GM23338 (cell line): ENCODE data around the gene SKP1.

ENCODE experiments used
- CREB1 ChIP-seq: fragments of 250-450 bp; sonication (Bioruptor Pico); IDR thresholded peaks from 2 replicates; pipeline ENCODE4 v1.5.0; 2020; ENCODE audit warnings: low read depth, mild to moderate bottlenecking, moderate library complexity
- EZH2 ChIP-seq: fragments of 200-600 bp; sonication (generic); IDR thresholded peaks from one replicate; pipeline ENCODE4 v1.8.0; 2017; ENCODE audit warnings: antibody characterized with exemption, mild to moderate bottlenecking, low read depth; ENCODE audit not compliant: unreplicated experiment
- EZH2phosphoT487 ChIP-seq: fragments of 200-600 bp; sonication (generic); IDR thresholded peaks from one replicate; pipeline ENCODE4 v1.8.1; 2018; ENCODE audit warnings: antibody characterized with exemption; ENCODE audit not compliant: unreplicated experiment
- JUNB ChIP-seq: IDR thresholded peaks from one replicate; pipeline ENCODE4 v1.6.1; 2016; ENCODE audit warnings: antibody characterized with exemption; ENCODE audit not compliant: unreplicated experiment
- NANOG ChIP-seq: IDR thresholded peaks from 2 replicates; pipeline ENCODE4 v1.6.1; 2016; ENCODE audit warnings: antibody characterized with exemption, borderline replicate concordance
- POLR2AphosphoS5 ChIP-seq: IDR thresholded peaks from 2 replicates; pipeline ENCODE4 v1.6.1; 2016; ENCODE audit warnings: antibody characterized with exemption, low read depth
- TF ChIP-seq, protein P1 (sequence below), 2 experiments: fragments of 200-600 bp in 1 of 2; sonication (generic) in 1 of 2; conservative IDR thresholded peaks; 2 replicates each; pipeline versions ENCODE4 v1.5.1 to v1.6.1; 2016 to 2017; ENCODE audit warnings: antibody characterized with exemption in 2 of 2, low read depth in 2 of 2, mild to moderate bottlenecking in 2 of 2, moderate library complexity in 1 of 2
- TF ChIP-seq, protein P2 (sequence below): fragments of 250-450 bp; sonication (Bioruptor Pico); IDR thresholded peaks from 2 replicates; pipeline ENCODE4 v1.5.0; 2020; ENCODE audit warnings: mild to moderate bottlenecking, moderate library complexity
- TF ChIP-seq, protein P3 (sequence below): IDR thresholded peaks from one replicate; pipeline ENCODE4 v1.6.1; 2018; ENCODE audit warnings: antibody characterized with exemption; ENCODE audit not compliant: unreplicated experiment

DNA sequence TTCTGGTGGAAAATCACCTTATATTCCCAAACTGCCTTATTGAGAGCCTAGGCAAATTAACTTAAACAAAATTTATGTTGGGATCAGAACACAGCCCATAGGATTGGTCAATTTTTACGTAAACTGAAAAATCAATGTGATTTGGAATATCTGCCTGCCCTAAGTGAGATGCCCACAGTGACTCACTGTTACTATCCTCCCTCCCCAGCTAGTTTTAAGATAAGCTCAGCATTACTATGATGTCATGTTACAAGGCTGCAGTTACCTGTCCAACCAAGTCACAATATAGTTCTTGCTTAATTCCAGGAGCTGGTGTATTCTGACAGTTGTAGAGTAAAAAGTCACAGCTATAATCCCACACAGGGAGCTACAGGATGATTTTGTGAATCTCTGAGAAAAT lies 23.1 kb downstream of the SKP1 start:
- TF ChIP-seq JUNB (no peak), CREB1 (no peak), EZH2 (no peak), EZH2phosphoT487 (no peak), POLR2AphosphoS5 (no peak), NANOG (no peak)
- TF ChIP-seq, protein P1, sequence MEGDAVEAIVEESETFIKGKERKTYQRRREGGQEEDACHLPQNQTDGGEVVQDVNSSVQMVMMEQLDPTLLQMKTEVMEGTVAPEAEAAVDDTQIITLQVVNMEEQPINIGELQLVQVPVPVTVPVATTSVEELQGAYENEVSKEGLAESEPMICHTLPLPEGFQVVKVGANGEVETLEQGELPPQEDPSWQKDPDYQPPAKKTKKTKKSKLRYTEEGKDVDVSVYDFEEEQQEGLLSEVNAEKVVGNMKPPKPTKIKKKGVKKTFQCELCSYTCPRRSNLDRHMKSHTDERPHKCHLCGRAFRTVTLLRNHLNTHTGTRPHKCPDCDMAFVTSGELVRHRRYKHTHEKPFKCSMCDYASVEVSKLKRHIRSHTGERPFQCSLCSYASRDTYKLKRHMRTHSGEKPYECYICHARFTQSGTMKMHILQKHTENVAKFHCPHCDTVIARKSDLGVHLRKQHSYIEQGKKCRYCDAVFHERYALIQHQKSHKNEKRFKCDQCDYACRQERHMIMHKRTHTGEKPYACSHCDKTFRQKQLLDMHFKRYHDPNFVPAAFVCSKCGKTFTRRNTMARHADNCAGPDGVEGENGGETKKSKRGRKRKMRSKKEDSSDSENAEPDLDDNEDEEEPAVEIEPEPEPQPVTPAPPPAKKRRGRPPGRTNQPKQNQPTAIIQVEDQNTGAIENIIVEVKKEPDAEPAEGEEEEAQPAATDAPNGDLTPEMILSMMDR (conservative IDR thresholded peaks at IDR 0.05; ENCODE audit: low read depth in 2 of 2): no peak
- TF ChIP-seq, protein P2, sequence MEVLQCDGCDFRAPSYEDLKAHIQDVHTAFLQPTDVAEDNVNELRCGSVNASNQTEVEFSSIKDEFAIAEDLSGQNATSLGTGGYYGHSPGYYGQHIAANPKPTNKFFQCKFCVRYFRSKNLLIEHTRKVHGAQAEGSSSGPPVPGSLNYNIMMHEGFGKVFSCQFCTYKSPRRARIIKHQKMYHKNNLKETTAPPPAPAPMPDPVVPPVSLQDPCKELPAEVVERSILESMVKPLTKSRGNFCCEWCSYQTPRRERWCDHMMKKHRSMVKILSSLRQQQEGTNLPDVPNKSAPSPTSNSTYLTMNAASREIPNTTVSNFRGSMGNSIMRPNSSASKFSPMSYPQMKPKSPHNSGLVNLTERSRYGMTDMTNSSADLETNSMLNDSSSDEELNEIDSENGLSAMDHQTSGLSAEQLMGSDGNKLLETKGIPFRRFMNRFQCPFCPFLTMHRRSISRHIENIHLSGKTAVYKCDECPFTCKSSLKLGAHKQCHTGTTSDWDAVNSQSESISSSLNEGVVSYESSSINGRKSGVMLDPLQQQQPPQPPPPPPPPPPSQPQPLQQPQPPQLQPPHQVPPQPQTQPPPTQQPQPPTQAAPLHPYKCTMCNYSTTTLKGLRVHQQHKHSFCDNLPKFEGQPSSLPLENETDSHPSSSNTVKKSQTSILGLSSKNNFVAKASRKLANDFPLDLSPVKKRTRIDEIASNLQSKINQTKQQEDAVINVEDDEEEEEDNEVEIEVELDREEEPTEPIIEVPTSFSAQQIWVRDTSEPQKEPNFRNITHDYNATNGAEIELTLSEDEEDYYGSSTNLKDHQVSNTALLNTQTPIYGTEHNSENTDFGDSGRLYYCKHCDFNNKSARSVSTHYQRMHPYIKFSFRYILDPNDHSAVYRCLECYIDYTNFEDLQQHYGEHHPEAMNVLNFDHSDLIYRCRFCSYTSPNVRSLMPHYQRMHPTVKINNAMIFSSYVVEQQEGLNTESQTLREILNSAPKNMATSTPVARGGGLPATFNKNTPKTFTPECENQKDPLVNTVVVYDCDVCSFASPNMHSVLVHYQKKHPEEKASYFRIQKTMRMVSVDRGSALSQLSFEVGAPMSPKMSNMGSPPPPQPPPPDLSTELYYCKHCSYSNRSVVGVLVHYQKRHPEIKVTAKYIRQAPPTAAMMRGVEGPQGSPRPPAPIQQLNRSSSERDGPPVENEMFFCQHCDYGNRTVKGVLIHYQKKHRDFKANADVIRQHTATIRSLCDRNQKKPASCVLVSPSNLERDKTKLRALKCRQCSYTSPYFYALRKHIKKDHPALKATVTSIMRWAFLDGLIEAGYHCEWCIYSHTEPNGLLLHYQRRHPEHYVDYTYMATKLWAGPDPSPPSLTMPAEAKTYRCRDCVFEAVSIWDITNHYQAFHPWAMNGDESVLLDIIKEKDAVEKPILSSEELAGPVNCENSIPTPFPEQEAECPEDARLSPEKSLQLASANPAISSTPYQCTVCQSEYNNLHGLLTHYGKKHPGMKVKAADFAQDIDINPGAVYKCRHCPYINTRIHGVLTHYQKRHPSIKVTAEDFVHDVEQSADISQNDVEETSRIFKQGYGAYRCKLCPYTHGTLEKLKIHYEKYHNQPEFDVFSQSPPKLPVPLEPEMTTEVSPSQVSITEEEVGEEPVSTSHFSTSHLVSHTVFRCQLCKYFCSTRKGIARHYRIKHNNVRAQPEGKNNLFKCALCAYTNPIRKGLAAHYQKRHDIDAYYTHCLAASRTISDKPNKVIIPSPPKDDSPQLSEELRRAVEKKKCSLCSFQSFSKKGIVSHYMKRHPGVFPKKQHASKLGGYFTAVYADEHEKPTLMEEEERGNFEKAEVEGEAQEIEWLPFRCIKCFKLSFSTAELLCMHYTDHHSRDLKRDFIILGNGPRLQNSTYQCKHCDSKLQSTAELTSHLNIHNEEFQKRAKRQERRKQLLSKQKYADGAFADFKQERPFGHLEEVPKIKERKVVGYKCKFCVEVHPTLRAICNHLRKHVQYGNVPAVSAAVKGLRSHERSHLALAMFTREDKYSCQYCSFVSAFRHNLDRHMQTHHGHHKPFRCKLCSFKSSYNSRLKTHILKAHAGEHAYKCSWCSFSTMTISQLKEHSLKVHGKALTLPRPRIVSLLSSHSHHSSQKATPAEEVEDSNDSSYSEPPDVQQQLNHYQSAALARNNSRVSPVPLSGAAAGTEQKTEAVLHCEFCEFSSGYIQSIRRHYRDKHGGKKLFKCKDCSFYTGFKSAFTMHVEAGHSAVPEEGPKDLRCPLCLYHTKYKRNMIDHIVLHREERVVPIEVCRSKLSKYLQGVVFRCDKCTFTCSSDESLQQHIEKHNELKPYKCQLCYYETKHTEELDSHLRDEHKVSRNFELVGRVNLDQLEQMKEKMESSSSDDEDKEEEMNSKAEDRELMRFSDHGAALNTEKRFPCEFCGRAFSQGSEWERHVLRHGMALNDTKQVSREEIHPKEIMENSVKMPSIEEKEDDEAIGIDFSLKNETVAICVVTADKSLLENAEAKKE (CRISPR knock-in tag): no peak
- TF ChIP-seq, protein P3, sequence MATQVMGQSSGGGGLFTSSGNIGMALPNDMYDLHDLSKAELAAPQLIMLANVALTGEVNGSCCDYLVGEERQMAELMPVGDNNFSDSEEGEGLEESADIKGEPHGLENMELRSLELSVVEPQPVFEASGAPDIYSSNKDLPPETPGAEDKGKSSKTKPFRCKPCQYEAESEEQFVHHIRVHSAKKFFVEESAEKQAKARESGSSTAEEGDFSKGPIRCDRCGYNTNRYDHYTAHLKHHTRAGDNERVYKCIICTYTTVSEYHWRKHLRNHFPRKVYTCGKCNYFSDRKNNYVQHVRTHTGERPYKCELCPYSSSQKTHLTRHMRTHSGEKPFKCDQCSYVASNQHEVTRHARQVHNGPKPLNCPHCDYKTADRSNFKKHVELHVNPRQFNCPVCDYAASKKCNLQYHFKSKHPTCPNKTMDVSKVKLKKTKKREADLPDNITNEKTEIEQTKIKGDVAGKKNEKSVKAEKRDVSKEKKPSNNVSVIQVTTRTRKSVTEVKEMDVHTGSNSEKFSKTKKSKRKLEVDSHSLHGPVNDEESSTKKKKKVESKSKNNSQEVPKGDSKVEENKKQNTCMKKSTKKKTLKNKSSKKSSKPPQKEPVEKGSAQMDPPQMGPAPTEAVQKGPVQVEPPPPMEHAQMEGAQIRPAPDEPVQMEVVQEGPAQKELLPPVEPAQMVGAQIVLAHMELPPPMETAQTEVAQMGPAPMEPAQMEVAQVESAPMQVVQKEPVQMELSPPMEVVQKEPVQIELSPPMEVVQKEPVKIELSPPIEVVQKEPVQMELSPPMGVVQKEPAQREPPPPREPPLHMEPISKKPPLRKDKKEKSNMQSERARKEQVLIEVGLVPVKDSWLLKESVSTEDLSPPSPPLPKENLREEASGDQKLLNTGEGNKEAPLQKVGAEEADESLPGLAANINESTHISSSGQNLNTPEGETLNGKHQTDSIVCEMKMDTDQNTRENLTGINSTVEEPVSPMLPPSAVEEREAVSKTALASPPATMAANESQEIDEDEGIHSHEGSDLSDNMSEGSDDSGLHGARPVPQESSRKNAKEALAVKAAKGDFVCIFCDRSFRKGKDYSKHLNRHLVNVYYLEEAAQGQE: no peak
